ENCODE measurements around the gene NUP93.
"Not testable (repeated sequence)": the region's sequence is repeated elsewhere in the genome, so short reads cannot be mapped to it uniquely, and the experiment has no call there.

NUP93 gene

GRCh38 chr16:56849690-56850680, 120.1 kb downstream of the NUP93 start:
- DNase-seq (ENCODE audit: low spot score) = no peak

DNA sequence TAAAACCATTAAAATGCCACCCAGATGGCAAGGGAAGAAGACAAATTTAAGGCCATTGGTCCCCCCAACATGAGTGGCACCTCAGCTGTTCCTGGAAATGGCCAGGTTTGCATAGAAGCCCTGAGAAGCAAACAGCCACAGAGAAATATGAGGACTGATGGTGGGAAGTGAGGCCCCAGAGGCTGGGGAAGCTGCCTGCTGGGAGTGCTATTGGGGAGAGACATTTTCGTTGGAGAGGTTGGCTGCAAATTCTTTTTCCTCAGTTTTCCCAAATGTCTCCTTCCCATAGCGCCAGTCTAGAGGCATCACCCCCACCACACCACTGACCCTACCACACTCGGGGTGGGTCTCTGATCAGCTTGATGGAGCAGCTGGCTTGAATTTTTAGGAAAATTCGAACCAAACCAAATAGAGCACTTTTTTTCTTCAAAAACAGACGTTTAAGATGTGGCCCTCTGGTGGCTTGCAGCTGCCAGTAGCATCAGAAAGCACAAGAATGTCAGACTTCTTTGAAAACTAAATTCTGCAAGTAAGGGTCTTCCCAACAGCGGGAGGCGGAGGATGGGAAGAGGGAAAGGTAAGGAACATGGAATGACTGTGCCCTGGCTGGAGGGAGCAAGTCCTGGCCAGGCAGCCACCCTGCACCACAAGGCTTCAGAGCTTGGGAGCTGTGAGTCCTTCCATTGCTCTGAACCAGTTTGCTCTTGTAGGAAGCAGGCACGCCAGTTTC, 121.9 kb downstream of the NUP93 start:
- no peak for DNase-seq (ENCODE audit: low spot score)

GRCh38 chr16:56852401-56852730, 122.4 kb downstream of the NUP93 start:
- DNase-seq (ENCODE audit: low spot score) = no peak

DNA sequence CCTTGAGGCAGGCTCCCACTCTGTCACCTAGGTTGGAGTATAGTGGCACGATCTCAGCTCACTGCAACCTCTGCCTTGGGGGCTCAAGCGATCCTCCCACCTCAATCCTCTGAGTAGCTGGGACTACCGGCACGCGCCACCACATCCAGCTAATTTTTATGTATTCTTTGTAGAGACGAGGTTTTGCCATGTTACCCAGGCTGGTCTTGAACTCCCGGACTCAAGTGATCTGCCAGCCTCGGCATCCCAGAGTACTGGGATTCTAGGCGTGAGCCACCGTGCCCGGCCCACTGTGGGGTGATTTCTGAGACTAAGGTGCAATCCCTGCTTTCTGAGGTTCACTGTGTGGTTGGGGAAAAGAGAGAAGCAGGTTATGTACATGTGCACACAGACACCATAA, 123.0 kb downstream of the NUP93 start:
- DNase-seq (ENCODE audit: low spot score) = no peak

- DNase-seq (ENCODE audit: low spot score) = no peak
Measured at GRCh38 chr16:56855201-56855600, 125.3 kb downstream of the NUP93 start.

DNA sequence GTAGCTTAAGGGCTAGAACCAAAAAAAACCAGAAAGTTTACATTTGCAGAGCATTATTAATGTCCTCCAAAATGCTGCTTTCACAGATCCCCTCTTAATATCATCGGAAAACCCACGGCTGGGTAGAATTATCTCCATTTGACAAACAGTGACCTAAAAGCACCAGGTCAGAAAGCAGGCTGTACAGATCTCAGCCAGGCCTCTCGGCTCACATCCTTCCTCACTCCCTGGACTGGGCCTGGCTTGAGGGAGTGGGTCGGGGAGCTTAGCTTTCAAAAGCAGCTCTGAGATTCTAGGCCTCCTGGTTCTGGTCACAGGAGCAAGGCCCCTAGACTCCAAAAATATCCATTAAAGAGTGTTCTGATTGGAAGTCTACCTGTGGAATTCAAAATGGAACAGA, 126.0 kb downstream of the NUP93 start:
- DNase-seq (ENCODE audit: low spot score) = no peak

DNA sequence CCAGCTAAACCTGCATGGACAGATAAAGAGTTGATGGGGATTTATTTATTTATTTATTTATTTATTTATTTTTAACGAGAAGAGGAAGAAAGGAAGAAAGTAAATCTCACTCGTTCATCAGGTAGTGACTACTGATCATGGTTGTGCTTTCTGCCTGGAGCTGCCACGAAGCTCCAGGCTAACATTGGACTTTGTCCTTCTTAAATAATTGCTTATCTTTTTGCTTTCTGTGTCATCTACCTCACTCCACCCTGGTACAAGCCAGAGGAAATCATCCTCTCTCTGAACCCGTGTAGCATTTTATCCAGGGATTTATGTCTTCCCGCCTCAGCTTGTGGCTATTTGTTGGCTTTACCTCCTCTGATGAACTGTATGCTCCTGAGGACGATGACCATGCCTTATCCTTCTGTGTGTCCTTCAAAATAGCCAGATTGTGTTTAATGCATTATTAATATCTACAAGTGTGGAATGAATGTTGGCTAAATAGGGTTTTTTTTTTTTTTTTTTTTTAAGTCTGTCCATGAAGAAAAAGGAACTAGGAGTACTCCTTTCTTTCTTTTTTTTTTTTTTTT, 127.0 kb downstream of the NUP93 start:
- no peak for DNase-seq (ENCODE audit: low spot score)

GRCh38 chr16:56858374-56858773, 128.4 kb downstream of the NUP93 start:
- DNase-seq (ENCODE audit: low spot score) = no peak

DNA sequence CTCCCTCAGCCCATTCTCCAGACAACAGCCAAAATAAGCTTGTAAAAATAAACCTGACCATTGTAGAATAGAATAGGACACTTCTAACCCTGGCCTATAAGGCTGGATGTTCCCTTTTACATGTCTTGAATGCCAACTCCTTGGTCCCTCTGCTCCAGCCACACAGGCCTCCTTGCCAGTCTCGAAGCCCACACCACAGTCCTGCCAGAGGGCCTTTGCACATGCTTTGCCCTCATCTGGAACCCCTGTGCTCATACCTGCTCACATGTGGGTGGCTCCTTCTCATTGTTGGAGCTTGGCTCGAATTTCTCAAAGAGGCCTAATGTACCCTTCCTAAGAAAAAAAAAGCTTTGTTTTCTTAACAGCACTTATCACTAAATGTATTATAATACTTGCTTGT, 129.7 kb downstream of the NUP93 start:
- DNase-seq (ENCODE audit: low spot score) = no peak

DNA sequence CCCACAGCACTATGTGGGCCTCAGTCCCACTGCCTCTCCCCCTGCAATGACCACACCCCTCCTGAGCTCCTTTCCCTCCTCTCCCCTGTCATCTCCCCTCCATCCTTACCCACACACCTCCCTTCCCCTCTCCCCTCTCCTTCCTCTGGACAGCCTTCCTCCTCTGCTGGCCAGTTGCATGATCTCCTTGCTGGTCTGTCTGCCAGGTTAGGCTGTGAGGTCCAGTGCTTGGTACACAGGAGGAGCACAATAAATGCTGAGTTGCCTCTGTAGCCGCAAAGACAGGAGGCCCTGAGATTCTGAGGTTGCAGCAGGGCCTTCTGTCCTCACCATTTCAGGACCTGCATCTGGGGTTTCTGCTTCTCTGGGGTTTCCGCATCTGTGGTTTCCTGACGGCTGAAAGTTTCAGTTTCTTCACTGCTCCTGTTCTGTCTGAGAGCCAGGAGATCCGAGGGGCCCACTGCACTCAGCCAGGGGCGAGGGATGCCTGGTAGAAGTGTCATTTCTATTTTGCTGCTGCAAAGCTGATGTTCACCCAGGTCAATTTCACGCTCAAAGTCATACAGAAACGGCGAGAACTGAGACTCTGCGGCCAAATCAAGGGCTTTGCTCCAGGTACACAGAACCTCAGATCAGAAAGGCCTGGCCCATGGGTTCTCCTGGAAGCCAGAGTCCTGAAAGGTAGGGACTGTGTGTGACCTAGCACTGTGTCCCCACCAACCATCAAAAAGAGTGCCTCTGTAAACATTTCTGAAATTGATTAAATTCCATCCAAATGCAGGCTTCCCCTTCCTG, 130.5 kb downstream of the NUP93 start:
- DNase-seq (ENCODE audit: low spot score) = peak; percentile 39

- DNase-seq (ENCODE audit: low spot score) = no peak
Measured at GRCh38 chr16:56861092-56861610, 131.2 kb downstream of the NUP93 start.

DNA sequence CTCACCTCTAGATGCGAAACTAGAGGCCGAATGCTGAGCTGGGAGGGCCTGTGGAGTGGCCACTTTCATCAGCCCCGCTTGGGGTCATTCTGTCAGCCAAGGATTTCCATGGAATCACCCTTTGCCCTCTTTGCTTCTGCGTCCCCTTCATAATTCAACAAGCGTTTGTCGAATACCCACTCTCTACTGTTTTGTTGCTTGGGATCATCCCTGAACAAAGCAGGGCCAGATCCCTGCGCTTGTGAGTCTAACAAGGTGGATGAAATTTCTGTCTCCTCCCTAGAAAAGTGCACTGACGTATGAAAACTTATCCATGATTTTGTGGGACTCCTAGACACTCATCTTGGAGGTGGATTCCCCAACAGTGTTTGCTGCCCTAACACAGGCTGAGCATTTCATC, 131.8 kb downstream of the NUP93 start:
- DNase-seq (ENCODE audit: low spot score) = no peak

- no peak for DNase-seq (ENCODE audit: low spot score)
Measured at GRCh38 chr16:56862776-56863175, 132.8 kb downstream of the NUP93 start.

DNA sequence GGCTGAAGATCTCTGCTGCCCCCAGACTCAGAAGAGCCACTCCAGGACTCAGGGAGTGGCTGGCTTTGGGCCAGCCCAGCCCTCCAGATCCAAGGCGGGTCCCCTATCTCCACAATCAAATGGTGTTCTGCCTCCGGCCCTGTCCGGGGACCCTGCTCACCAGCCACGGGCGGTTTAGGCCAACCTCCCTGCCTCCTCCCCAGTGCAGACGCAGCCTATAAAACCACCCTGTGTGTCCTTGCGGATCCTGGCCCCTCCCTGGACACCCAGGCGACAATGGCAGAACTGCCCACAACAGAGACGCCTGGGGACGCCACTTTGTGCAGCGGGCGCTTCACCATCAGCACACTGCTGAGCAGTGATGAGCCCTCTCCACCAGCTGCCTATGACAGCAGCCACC, 135.0 kb downstream of the NUP93 start, which contains the start of gene SLC12A3:
Gene SLC12A3 (plus strand): TSS at position 248 of the 400 bp plus-strand sequence. CDS start 29 bp downstream, at position 277.
- no peak for DNase-seq (ENCODE audit: low spot score)

- no peak for DNase-seq (ENCODE audit: low spot score)
Measured at GRCh38 chr16:56865394-56866062, 135.6 kb downstream of the NUP93 start.

GRCh38 chr16:56866955-56867830, 137.3 kb downstream of the NUP93 start:
- DNase-seq (ENCODE audit: low spot score) = peak; percentile 61

DNA sequence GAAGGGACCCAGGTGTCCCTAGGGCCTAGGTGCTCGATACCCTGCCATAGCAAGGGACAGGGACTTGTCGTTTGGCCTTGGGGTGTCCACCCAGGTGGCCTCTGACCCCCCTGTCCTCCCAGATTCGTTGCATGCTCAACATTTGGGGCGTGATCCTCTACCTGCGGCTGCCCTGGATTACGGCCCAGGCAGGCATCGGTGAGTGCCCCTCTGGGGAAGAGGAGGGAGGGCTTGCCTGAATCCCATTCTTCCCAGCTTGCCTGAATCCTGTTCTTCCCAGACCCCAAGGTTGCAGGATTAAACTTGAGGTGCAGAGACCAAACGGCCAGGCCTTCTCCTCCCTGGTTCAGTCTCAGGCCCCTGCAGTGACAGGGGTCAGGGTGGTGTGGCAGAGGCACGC, 138.2 kb downstream of the NUP93 start:
- no peak for DNase-seq (ENCODE audit: low spot score)

DNA sequence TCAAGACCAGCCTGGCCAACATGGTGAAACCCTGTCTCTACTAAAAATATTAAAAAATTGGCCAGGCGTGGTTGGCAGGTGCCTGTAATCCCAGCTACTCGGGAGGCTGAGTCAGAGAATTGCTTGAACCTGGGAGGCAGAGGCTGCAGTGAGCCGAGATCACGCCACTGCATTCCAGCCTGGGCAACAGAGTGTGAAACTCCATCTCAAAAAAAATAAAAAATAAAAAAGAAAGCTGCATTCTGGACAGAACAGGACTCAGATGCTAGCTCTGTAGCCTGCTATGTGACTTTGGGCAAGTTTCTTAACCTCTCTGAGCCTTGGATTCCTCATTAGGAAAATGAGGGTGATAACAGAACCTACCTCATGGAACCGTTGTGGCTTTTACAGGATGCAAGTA, 138.8 kb downstream of the NUP93 start:
- not testable (repeated sequence) for DNase-seq (ENCODE audit: low spot score)

- DNase-seq (ENCODE audit: low spot score) = no peak
Measured at GRCh38 chr16:56869513-56870275, 139.8 kb downstream of the NUP93 start.

Measured in CD4-positive, alpha-beta T cell treated with Interleukin-6 at 100 ng/mL for 8 hours (primary cell).